Peyer's patch (tissue), 4 donors: ENCODE results near the gene MARS1. TPM values are rescaled to one million over a fixed set of nuclear protein-coding genes. Genes with fewer than 3 reads are reported as not detected.

Source experiments
- DNase-seq, 3 donors: peaks; one replicate each; pipeline ENCODE4 v3.0.0-alpha.2; 2017 to 2019
- H3K27ac ChIP-seq, 4 donors: fragments of 200-600 bp; sonication (generic); one replicate each; pipeline ENCODE4 v1.5.1; 2016 to 2019
- H3K27me3 ChIP-seq, 2 donors: fragments of 200-600 bp; sonication (generic); one replicate each; pipeline ENCODE4 v1.5.1; 2019
- H3K36me3 ChIP-seq, 3 donors: fragments of 200-600 bp; sonication (generic); one replicate each; pipeline ENCODE4 v1.5.1; 2016 to 2019
- H3K4me1 ChIP-seq, 4 donors: fragments of 200-600 bp; sonication (generic); one replicate each; pipeline ENCODE4 v1.5.1; 2016 to 2019
- H3K4me3 ChIP-seq, 4 donors: fragments of 200-600 bp; sonication (generic); 1 replicate in 3 of 4; 2 replicates in 1 of 4; pipeline ENCODE4 v1.5.1; 2016 to 2019; ENCODE audit warnings: mild to moderate bottlenecking in 1 of 4
- H3K9me3 ChIP-seq, 4 donors: fragments of 200-600 bp; sonication (generic); one replicate each; pipeline ENCODE4 v1.5.1; 2016 to 2019; ENCODE audit warnings: mild to moderate bottlenecking in 1 of 4
- POLR2A ChIP-seq, 2 donors: fragments of 450-650 bp; IDR thresholded peaks; one replicate each; pipeline ENCODE4 v1.5.1; 2017; ENCODE audit warnings: antibody characterized with exemption in 2 of 2, mild to moderate bottlenecking in 2 of 2, moderate library complexity in 2 of 2
- total RNA-seq, 4 donors: library from RNA; depleted of rRNA; stranded (reverse); fragments of >200 nt; gene quantifications; one replicate each; pipeline ENCODE4 v1.1.0, GENCODE V29; 2016
- TF ChIP-seq, protein P1 (sequence below), 6 experiments: fragments of 450-650 bp in 4 of 6; fragments of 200-600 bp in 2 of 6; sonication (generic) in 1 of 6; IDR thresholded peaks; one replicate each; pipeline ENCODE4 v1.5.1; 2017 to 2019; ENCODE audit warnings: antibody characterized with exemption in 6 of 6, mild to moderate bottlenecking in 3 of 6, moderate library complexity in 1 of 6

The MARS1 gene
- total RNA-seq, 4 donors from 2014 or later = 40.6 to 97.4 (median 63.5) TPM

DNA sequence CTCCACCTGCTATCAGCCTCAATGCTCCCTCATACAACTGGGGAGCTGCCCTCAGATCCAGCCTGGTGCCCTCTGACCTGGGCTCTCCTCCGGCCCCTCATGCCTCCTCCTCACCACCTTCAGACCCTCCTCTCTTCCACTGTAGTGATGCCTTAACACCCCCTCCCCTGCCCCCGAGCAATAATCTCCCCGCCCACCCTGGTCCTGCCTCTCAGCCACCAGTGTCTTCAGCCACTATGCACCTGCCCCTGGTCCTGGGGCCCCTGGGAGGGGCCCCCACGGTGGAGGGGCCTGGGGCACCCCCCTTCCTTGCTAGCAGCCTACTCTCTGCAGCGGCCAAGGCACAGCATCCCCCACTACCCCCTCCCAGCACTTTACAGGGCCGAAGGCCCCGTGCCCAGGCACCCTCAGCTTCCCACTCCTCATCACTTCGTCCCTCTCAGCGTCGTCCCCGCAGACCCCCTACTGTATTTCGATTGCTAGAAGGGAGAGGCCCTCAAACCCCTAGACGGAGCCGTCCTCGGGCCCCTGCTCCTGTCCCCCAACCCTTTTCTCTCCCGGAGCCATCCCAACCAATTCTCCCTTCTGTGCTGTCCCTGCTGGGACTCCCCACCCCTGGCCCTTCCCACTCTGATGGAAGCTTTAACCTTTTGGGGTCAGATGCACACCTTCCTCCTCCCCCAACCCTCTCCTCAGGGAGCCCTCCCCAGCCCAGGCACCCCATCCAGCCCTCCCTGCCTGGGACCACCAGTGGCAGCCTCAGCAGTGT is 37.9 kb downstream of the MARS1 start:
- no peak for TF ChIP-seq POLR2A (IDR thresholded peaks at IDR 0.05)
- TF ChIP-seq, protein P1, sequence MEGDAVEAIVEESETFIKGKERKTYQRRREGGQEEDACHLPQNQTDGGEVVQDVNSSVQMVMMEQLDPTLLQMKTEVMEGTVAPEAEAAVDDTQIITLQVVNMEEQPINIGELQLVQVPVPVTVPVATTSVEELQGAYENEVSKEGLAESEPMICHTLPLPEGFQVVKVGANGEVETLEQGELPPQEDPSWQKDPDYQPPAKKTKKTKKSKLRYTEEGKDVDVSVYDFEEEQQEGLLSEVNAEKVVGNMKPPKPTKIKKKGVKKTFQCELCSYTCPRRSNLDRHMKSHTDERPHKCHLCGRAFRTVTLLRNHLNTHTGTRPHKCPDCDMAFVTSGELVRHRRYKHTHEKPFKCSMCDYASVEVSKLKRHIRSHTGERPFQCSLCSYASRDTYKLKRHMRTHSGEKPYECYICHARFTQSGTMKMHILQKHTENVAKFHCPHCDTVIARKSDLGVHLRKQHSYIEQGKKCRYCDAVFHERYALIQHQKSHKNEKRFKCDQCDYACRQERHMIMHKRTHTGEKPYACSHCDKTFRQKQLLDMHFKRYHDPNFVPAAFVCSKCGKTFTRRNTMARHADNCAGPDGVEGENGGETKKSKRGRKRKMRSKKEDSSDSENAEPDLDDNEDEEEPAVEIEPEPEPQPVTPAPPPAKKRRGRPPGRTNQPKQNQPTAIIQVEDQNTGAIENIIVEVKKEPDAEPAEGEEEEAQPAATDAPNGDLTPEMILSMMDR (IDR thresholded peaks at IDR 0.05) = no peak
- no peak for DNase-seq
- H3K27ac ChIP-seq = no peak overlapping the region
- no peaks in the 10 kb centered on the region for H3K9me3 ChIP-seq
- no peak overlapping the region for H3K4me3 ChIP-seq
- peaks cover 4 to 40% (median 20%) of the 10 kb centered on the region in 4 donors for H3K4me1 ChIP-seq
- H3K36me3 ChIP-seq = peaks cover 0 to 59% (median 4%) of the 10 kb centered on the region in 3 donors
- H3K27me3 ChIP-seq = no peaks in the 10 kb centered on the region

DNA sequence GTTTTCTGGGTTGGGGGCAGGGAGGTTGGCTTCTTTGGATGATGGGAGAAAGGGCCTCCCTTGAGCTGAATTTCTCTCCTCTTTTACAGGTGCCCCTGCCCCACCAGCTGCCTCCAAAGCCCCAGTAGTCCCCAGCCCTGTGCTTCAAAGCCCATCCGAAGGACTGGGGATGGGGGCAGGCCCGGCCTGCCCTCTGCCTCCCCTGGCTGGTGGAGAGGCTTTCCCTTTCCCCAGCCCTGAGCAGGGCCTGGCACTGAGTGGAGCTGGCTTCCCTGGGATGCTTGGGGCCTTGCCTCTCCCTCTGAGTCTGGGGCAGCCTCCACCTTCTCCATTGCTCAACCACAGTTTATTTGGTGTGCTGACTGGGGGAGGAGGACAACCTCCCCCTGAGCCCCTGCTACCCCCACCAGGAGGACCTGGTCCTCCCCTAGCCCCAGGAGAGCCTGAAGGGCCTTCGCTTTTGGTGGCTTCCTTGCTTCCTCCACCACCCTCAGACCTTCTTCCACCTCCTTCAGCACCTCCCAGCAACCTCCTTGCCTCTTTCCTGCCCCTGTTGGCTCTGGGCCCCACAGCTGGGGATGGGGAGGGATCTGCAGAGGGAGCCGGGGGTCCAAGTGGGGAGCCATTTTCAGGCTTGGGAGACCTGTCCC is 38.7 kb downstream of the MARS1 start:
- DNase-seq = no peak
- TF ChIP-seq, protein P1 (IDR thresholded peaks at IDR 0.05) = no peak
- TF ChIP-seq POLR2A (IDR thresholded peaks at IDR 0.05) = no peak
- H3K4me1 ChIP-seq = peaks cover 0 to 32% (median 14%) of the 10 kb centered on the region in 4 donors
- H3K36me3 ChIP-seq = peaks cover 0 to 67% (median 4%) of the 10 kb centered on the region in 3 donors
- H3K27me3 ChIP-seq = no peaks in the 10 kb centered on the region
- H3K27ac ChIP-seq = no peak overlapping the region
- H3K9me3 ChIP-seq = no peaks in the 10 kb centered on the region
- H3K4me3 ChIP-seq = no peak overlapping the region

DNA sequence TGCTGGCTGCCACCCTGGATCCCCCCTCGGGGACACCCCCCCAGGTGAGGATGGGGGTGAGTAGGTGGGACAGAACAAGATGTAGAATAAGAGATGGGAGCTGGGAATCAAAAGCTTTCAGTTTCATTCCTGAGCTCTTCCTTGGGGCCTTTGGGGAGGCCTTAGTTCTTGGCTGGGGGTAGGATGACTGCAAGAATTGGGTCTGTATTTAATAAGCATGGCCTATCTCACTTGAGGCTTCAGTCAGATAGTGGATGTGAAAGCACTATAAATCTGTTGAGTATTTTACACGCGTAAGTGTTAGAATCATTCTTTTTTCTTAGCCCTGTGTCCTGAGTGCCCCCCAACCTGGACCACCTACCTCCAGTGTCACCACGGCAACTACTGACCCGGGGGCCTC is 39.3 kb downstream of the MARS1 start:
- DNase-seq = no peak
- TF ChIP-seq POLR2A (IDR thresholded peaks at IDR 0.05) = no peak
- TF ChIP-seq, protein P1 (IDR thresholded peaks at IDR 0.05) = no peak
- Histone ChIP-seq H3K27ac (no peak overlapping the region), H3K4me1 (peaks cover 0 to 29% (median 10%) of the 10 kb centered on the region in 4 donors), H3K36me3 (peaks cover 0 to 72% (median 4%) of the 10 kb centered on the region in 3 donors), H3K27me3 (no peaks in the 10 kb centered on the region), H3K9me3 (no peaks in the 10 kb centered on the region), H3K4me3 (no peak overlapping the region)

DNA sequence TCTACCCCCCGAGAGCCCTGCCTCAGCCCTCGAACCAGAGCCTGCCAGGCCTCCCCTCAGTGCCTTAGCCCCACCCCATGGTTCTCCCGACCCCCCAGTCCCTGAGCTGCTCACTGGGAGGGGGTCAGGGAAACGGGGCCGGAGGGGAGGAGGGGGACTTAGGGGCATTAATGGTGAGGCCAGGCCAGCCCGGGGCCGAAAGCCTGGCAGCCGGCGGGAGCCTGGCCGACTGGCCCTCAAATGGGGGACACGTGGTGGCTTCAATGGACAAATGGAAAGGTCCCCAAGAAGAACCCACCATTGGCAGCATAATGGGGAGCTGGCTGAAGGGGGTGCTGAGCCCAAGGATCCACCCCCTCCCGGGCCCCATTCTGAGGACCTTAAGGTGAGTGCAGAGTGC is 40.3 kb downstream of the MARS1 start:
- TF ChIP-seq, protein P1 (IDR thresholded peaks at IDR 0.05) = no peak
- TF ChIP-seq POLR2A (IDR thresholded peaks at IDR 0.05) = no peak
- peaks cover 0 to 82% (median 4%) of the 10 kb centered on the region in 3 donors for H3K36me3 ChIP-seq
- no peaks in the 10 kb centered on the region for H3K27me3 ChIP-seq

DNA sequence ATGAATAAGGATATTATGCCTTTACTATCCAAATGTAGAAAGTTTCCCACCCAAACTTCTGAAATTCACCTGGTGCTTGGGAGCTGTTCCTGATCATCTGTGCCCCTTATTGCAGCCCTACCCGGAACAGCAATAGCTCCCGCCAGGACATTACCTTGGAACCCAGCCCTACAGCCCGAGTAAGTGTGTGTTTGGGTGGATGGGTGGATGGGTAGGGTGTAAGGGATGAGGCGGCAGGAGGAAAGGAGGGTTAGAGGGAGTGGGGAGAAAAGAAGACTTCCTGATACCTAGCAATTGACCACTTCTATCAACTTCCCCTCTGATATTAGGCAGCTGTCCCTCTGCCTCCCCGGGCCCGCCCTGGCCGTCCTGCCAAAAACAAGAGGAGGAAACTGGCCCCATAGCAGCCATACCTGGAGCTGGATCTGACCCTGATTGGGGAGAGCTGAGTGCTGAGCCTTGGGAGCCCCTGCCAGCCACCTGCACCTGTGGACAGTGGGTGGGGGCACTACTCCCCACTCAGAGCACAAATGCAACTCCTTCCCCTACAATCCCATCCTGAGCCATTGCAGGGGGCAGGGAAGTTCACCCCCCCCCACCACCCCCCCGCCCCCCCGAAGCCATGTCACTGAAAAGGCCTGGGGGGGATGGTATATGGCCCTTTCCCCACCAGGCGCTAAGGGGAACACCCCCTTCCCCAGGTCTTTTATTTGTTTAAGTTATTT is 41.1 kb downstream of the MARS1 start:
- Histone ChIP-seq H3K36me3 (peaks cover 0 to 90% (median 4%) of the 10 kb centered on the region in 3 donors), H3K4me3 (no peak overlapping the region), H3K27me3 (no peaks in the 10 kb centered on the region), H3K4me1 (peaks cover 0 to 21% (median 3%) of the 10 kb centered on the region in 4 donors), H3K27ac (no peak overlapping the region), H3K9me3 (no peaks in the 10 kb centered on the region)
- DNase-seq = no peak
- TF ChIP-seq, protein P1 (IDR thresholded peaks at IDR 0.05) = no peak
- no peak for TF ChIP-seq POLR2A (IDR thresholded peaks at IDR 0.05)

More for the DNA sequence above, 40.3 kb downstream of the MARS1 start:
- H3K27ac ChIP-seq = no peak overlapping the region
- H3K4me3 ChIP-seq = no peak overlapping the region
- H3K4me1 ChIP-seq = peaks cover 0 to 29% (median 10%) of the 10 kb centered on the region in 4 donors
- no peaks in the 10 kb centered on the region for H3K9me3 ChIP-seq
- no peak for DNase-seq
